A549 (cell line): ENCODE data around the gene SREBF1.

Source experiments
- BCL3 ChIP-seq: fragments of >200 bp; sonication (Bioruptor Twin); formaldehyde crosslinking; IDR thresholded peaks from 3 replicates; pipeline ENCODE4 v1.6.1; 2016
- ESRRA ChIP-seq: fragments of 150-350 bp; IDR thresholded peaks from 2 replicates; pipeline ENCODE4 v1.6.1; 2014; ENCODE audit warnings: mild to moderate bottlenecking, low read length, borderline replicate concordance
- HDAC2 ChIP-seq: fragments of 200-600 bp; sonication (generic); IDR thresholded peaks from 2 replicates; pipeline ENCODE4 v1.6.1; 2016
- HEYL ChIP-seq: fragments of 250-450 bp; sonication (Bioruptor Pico); IDR thresholded peaks from 2 replicates; pipeline ENCODE4 v1.8.0; 2021; ENCODE audit warnings: mild to moderate bottlenecking, moderate library complexity
- POLR2A ChIP-seq: IDR thresholded peaks from 2 replicates; pipeline ENCODE4 v1.6.1; 2012; ENCODE audit warnings: mild to moderate bottlenecking, low read length
- REST ChIP-seq: fragments of 200-600 bp; sonication (generic); IDR thresholded peaks from 2 replicates; pipeline ENCODE4 v1.6.1; 2016; ENCODE audit warnings: antibody characterized with exemption, mild to moderate bottlenecking, moderate library complexity
- RFX5 ChIP-seq: fragments of 450-650 bp; IDR thresholded peaks from 2 replicates; pipeline ENCODE4 v1.7.1; 2014; ENCODE audit warnings: antibody characterized with exemption, mild to moderate bottlenecking, moderate library complexity
- TF ChIP-seq, protein P1 (sequence below): fragments of 150-350 bp; IDR thresholded peaks from 2 replicates; pipeline ENCODE4 v1.6.1; 2014; ENCODE audit warnings: low read depth, mild to moderate bottlenecking, low read length
- TF ChIP-seq, protein P2 (sequence below): fragments of >200 bp; sonication (Bioruptor Twin); formaldehyde crosslinking; IDR thresholded peaks from 3 replicates; pipeline ENCODE4 v1.5.1; 2016

DNA sequence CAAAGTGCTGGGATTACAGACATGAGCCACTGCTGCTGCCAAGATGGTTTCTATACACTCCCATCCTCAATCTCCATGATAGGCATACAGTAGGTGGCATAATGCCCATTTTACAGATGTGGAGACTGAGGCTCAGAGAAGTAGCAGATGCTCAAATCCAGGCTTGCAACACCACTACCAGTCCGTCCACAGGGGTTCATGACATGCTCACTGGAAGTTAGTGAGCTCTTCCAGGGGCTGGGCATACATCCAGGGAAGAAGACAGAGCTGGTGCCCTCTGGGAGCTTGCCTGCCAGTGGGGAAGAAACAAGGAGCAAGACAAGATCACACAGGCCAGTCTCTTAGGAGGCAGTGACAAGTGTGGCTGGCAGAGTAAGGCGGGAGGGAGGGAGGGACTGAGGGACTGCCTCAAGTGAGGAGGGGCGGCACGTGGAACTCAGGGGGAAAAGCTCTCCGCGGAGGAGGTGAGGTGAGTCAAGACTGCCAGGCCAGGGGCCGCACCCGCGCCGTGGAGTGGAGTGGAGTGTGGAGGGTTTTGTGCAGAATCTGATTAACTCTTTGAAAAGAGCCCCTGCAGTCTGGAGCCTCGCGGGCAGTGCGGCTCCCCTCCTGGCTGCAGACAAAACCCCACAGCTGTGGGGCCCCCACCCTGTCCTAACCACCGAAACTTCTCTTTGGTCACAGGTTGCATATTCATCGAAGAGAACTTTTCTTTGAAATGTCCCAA, 27.9 kb downstream of the SREBF1 start:
- TF ChIP-seq, protein P1, sequence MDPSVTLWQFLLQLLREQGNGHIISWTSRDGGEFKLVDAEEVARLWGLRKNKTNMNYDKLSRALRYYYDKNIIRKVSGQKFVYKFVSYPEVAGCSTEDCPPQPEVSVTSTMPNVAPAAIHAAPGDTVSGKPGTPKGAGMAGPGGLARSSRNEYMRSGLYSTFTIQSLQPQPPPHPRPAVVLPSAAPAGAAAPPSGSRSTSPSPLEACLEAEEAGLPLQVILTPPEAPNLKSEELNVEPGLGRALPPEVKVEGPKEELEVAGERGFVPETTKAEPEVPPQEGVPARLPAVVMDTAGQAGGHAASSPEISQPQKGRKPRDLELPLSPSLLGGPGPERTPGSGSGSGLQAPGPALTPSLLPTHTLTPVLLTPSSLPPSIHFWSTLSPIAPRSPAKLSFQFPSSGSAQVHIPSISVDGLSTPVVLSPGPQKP, result no peak
- TF ChIP-seq BCL3 (no peak), RFX5 (no peak), HEYL (CRISPR knock-in tag) (0 out of 2 replicates have a peak, but pooled peaks have one; percentile 10), POLR2A (no peak), REST (no peak), ESRRA (no peak), HDAC2 (peak; percentile 77; the same call in 1 of the 2 replicates)
- TF ChIP-seq, protein P2, sequence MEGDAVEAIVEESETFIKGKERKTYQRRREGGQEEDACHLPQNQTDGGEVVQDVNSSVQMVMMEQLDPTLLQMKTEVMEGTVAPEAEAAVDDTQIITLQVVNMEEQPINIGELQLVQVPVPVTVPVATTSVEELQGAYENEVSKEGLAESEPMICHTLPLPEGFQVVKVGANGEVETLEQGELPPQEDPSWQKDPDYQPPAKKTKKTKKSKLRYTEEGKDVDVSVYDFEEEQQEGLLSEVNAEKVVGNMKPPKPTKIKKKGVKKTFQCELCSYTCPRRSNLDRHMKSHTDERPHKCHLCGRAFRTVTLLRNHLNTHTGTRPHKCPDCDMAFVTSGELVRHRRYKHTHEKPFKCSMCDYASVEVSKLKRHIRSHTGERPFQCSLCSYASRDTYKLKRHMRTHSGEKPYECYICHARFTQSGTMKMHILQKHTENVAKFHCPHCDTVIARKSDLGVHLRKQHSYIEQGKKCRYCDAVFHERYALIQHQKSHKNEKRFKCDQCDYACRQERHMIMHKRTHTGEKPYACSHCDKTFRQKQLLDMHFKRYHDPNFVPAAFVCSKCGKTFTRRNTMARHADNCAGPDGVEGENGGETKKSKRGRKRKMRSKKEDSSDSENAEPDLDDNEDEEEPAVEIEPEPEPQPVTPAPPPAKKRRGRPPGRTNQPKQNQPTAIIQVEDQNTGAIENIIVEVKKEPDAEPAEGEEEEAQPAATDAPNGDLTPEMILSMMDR, result no peak
